H1 (cell line): ENCODE measurements around the gene HRH2. TPM values are rescaled to one million over a fixed set of nuclear protein-coding genes. Genes with fewer than 3 reads are reported as not detected.

Source experiments
- CTCF ChIA-PET: fragments of 300-600 bp; sonication (Branson Sonifier 250); formaldehyde crosslinking; loops from one replicate; lab custom pipeline; 2021; ENCODE audit not compliant: partially characterized antibody; lab: Charles Lee
- POLR2A ChIA-PET: fragments of 300-600 bp; sonication (Branson Sonifier 250); formaldehyde crosslinking; loops from one replicate; lab custom pipeline; 2021; ENCODE audit warnings: inconsistent platforms; ENCODE audit not compliant: partially characterized antibody; lab: Charles Lee
- DNase-seq, 2 experiments: peaks; one replicate each; pipeline versions ENCODE4 v3.0.0 to v3.0.0-alpha.2; 2010 to 2022; ENCODE audit warnings: low spot score in 2 of 2, low read depth in 1 of 2, mixed read lengths in 1 of 2
- FAIRE-seq: peaks from 2 replicates; lab custom pipeline; 2011; peaks lifted over from hg19 to GRCh38; lab: Jason Lieb, UNC
- H2AFZ ChIP-seq: 2 replicates; pipeline ENCODE4 v1.8.1; 2012; ENCODE audit warnings: low read length, inconsistent platforms
- H2AK5ac ChIP-seq: 2 replicates; pipeline ENCODE4 v1.6.1; 2013; ENCODE audit warnings: low read depth, low read length
- H2BK120ac ChIP-seq: replicated peaks from 2 replicates; pipeline ENCODE3; 2013; ENCODE audit warnings: low read depth, low read length, inconsistent platforms
- H2BK12ac ChIP-seq: 2 replicates; pipeline ENCODE4 v1.6.1; 2013; ENCODE audit warnings: low read depth, low read length
- H2BK15ac ChIP-seq: 2 replicates; pipeline ENCODE4 v1.6.1; 2013; ENCODE audit warnings: low read length
- H2BK20ac ChIP-seq: 2 replicates; pipeline ENCODE4 v1.6.1; 2013; ENCODE audit warnings: low read length
- H2BK5ac ChIP-seq: 2 replicates; pipeline ENCODE4 v1.6.1; 2013; ENCODE audit warnings: low read depth, low read length
- H3K14ac ChIP-seq: 2 replicates; pipeline ENCODE4 v1.6.1; 2013; ENCODE audit warnings: inconsistent platforms; ENCODE audit not compliant: insufficient read length
- H3K18ac ChIP-seq: 2 replicates; pipeline ENCODE4 v1.6.1; 2013; ENCODE audit warnings: low read length; ENCODE audit errors: extremely low read depth
- H3K23ac ChIP-seq: 2 replicates; pipeline ENCODE4 v1.6.1; 2013; ENCODE audit warnings: inconsistent platforms; ENCODE audit not compliant: insufficient read length
- H3K23me2 ChIP-seq: 2 replicates; pipeline ENCODE4 v1.6.1; 2013; ENCODE audit warnings: low read depth, low read length
- H3K27ac ChIP-seq: 2 replicates; pipeline ENCODE4 v1.6.1; 2011; ENCODE audit warnings: low read depth, low read length, inconsistent platforms
- H3K27me3 ChIP-seq, 4 experiments: replicated peaks in 1 of 4; 1 replicate in 1 of 4; 2 replicates in 3 of 4; pipeline versions ENCODE4 v1.6.1 to v1.8.1; 2011 to 2013; ENCODE audit warnings: low read length in 3 of 4, mild to moderate bottlenecking in 3 of 4, inconsistent platforms in 2 of 4, mixed read lengths in 2 of 4, moderate library complexity in 1 of 4; ENCODE audit not compliant: control insufficient read depth in 3 of 4, insufficient read depth in 3 of 4; ENCODE audit errors: extremely low read depth in 1 of 4
- H3K36me3 ChIP-seq, 4 experiments: 2 replicates each; pipeline versions ENCODE4 v1.6.1 to v1.8.1; 2011 to 2013; ENCODE audit warnings: mild to moderate bottlenecking in 4 of 4, low read length in 3 of 4, moderate library complexity in 2 of 4, control low read depth in 1 of 4, inconsistent platforms in 1 of 4; ENCODE audit not compliant: insufficient read depth in 4 of 4, control insufficient read depth in 2 of 4
- H3K4ac ChIP-seq: replicated peaks from 2 replicates; pipeline ENCODE3; 2013; ENCODE audit warnings: low read length, low read depth, mixed read lengths, inconsistent platforms; ENCODE audit not compliant: insufficient read length
- H3K4me1 ChIP-seq, 4 experiments: replicated peaks in 1 of 4; 1 replicate in 1 of 4; 2 replicates in 3 of 4; pipeline versions ENCODE4 v1.6.1 to v1.8.1; 2011 to 2013; ENCODE audit warnings: low read length in 3 of 4, inconsistent platforms in 2 of 4, mixed read lengths in 1 of 4; ENCODE audit not compliant: insufficient read depth in 4 of 4, control insufficient read depth in 3 of 4
- H3K4me2 ChIP-seq, 2 experiments: 2 replicates each; pipeline versions ENCODE4 v1.6.1 to v1.8.1; 2011 to 2013; ENCODE audit warnings: low read depth in 2 of 2, low read length in 2 of 2, control low read depth in 1 of 2, inconsistent platforms in 1 of 2, mild to moderate bottlenecking in 1 of 2; ENCODE audit not compliant: insufficient read depth in 1 of 2
- H3K4me3 ChIP-seq, 4 experiments: fragments of 200-600, 300-600 bp in 1 of 4; sonication (generic), shearing (Covaris generic), sonication (Bioruptor Twin) in 1 of 4; 2 replicates each; pipeline versions ENCODE4 v1.5.1 to v1.8.1; 2011 to 2016; ENCODE audit warnings: low read length in 4 of 4, low read depth in 3 of 4, control low read depth in 2 of 4, inconsistent platforms in 2 of 4, mild to moderate bottlenecking in 2 of 4, mixed read lengths in 1 of 4, moderate library complexity in 1 of 4; ENCODE audit not compliant: insufficient read depth in 2 of 4; ENCODE audit errors: extremely low read depth in 1 of 4
- H3K56ac ChIP-seq: replicated peaks from 2 replicates; pipeline ENCODE3; 2013; ENCODE audit warnings: low read depth, mild to moderate bottlenecking, mixed read lengths, low read length, inconsistent platforms; ENCODE audit not compliant: insufficient read length
- H3K79me1 ChIP-seq: 2 replicates; pipeline ENCODE4 v1.6.1; 2013; ENCODE audit warnings: low read depth, low read length, control low read depth
- H3K79me2 ChIP-seq, 2 experiments: 2 replicates each; pipeline versions ENCODE4 v1.6.1 to v1.8.1; 2012 to 2013; ENCODE audit warnings: low read length in 2 of 2, mild to moderate bottlenecking in 2 of 2, inconsistent platforms in 1 of 2; ENCODE audit not compliant: insufficient read depth in 2 of 2, control insufficient read depth in 1 of 2
- H3K9ac ChIP-seq, 4 experiments: replicated peaks in 1 of 4; 1 replicate in 1 of 4; 2 replicates in 3 of 4; pipeline versions ENCODE4 v1.6.1 to v1.8.1; 2011 to 2013; ENCODE audit warnings: low read depth in 3 of 4, low read length in 3 of 4, control low read depth in 2 of 4, mild to moderate bottlenecking in 2 of 4, moderate library complexity in 2 of 4, inconsistent platforms in 1 of 4; ENCODE audit errors: extremely low read depth in 1 of 4
- H3K9me3 ChIP-seq, 2 experiments: 2 replicates each; pipeline versions ENCODE4 v1.6.1 to v1.8.1; 2012 to 2013; ENCODE audit warnings: mild to moderate bottlenecking in 2 of 2, moderate library complexity in 2 of 2, control low read depth in 1 of 2, inconsistent platforms in 1 of 2, low read depth in 1 of 2, low read length in 1 of 2, mixed read lengths in 1 of 2; ENCODE audit not compliant: insufficient read depth in 2 of 2
- H4K20me1 ChIP-seq, 2 experiments: replicated peaks in 1 of 2; 2 replicates each; pipeline versions ENCODE3 to v1.8.1; 2011 to 2013; ENCODE audit warnings: inconsistent platforms in 2 of 2, low read length in 2 of 2, mild to moderate bottlenecking in 1 of 2; ENCODE audit not compliant: insufficient read depth in 2 of 2, control insufficient read depth in 1 of 2
- H4K5ac ChIP-seq: 2 replicates; pipeline ENCODE4 v1.6.1; 2013; ENCODE audit warnings: low read length, low read depth, mixed read lengths, inconsistent platforms; ENCODE audit not compliant: insufficient read length
- H4K8ac ChIP-seq: 2 replicates; pipeline ENCODE4 v1.8.0; 2013; ENCODE audit warnings: mild to moderate bottlenecking, moderate library complexity, low read length, inconsistent platforms; ENCODE audit not compliant: insufficient read depth; ENCODE audit errors: extremely low read depth
- H4K91ac ChIP-seq: replicated peaks from 2 replicates; pipeline ENCODE3; 2013; ENCODE audit warnings: low read length, mixed read lengths, inconsistent platforms; ENCODE audit not compliant: insufficient read length
- BRCA1 ChIP-seq: IDR thresholded peaks from 2 replicates; pipeline ENCODE4 v1.6.1; 2012; ENCODE audit warnings: low read depth, low read length, improper control_type of control experiment
- CHD1 ChIP-seq: IDR thresholded peaks from 2 replicates; pipeline ENCODE4 v1.6.1; 2012; ENCODE audit warnings: low read depth, low read length, improper control_type of control experiment
- CREB1 ChIP-seq: IDR thresholded peaks from 2 replicates; pipeline ENCODE4 v1.6.1; 2012; ENCODE audit warnings: inconsistent platforms
- EP300 ChIP-seq, 2 experiments: IDR thresholded peaks; 1 replicate in 1 of 2; 2 replicates in 1 of 2; pipeline ENCODE4 v1.6.1; 2011 to 2012; ENCODE audit warnings: low read depth in 2 of 2, low read length in 2 of 2, mild to moderate bottlenecking in 2 of 2, borderline replicate concordance in 1 of 2, inconsistent platforms in 1 of 2, moderate library complexity in 1 of 2
- KDM1A ChIP-seq: fragments of 200-600, 300-600 bp; sonication (generic); IDR thresholded peaks from 2 replicates; pipeline ENCODE4 v1.7.1; 2016; ENCODE audit warnings: mild to moderate bottlenecking, low read length, borderline replicate concordance
- KDM5A ChIP-seq: fragments of 200-600 bp; IDR thresholded peaks from 2 replicates; pipeline ENCODE4 v1.7.1; 2012; ENCODE audit warnings: mild to moderate bottlenecking, low read length, inconsistent platforms, mixed read lengths
- RBBP5 ChIP-seq: IDR thresholded peaks from 2 replicates; pipeline ENCODE4 v1.7.1; 2012; ENCODE audit warnings: low read depth, mild to moderate bottlenecking, inconsistent platforms, low read length, moderate library complexity, borderline replicate concordance
- RXRA ChIP-seq: IDR thresholded peaks from 2 replicates; pipeline ENCODE4 v1.6.1; 2011; ENCODE audit warnings: low read depth, mild to moderate bottlenecking, low read length, moderate library complexity; ENCODE audit not compliant: insufficient read depth
- SUZ12 ChIP-seq: fragments of 200-600 bp; sonication (generic); IDR thresholded peaks from 2 replicates; pipeline ENCODE4 v1.6.1; 2012; ENCODE audit warnings: mild to moderate bottlenecking, inconsistent platforms, low read length, moderate library complexity, mixed read lengths
- TEAD4 ChIP-seq: IDR thresholded peaks from 2 replicates; pipeline ENCODE4 v1.6.1; 2012; ENCODE audit warnings: low read depth, low read length, inconsistent platforms, mixed read lengths
- WGBS, 2 experiments: shearing (Covaris generic) in 1 of 2; methylation state at CpG; one replicate each; pipeline versions ENCODE4 v1.1.6 to v1.1.7; 2013 to 2015; ENCODE audit warnings: low lambda C conversion rate in 2 of 2, mixed read lengths in 2 of 2, inconsistent platforms in 1 of 2, low coverage in 1 of 2, missing lambda C conversion rate in 1 of 2; ENCODE audit not compliant: insufficient replicate concordance in 2 of 2, insufficient coverage in 1 of 2, insufficient read length in 1 of 2; ENCODE audit errors: extremely low coverage in 1 of 2, missing lambda C conversion rate in 1 of 2; 5-methylcytosine and 5-hydroxymethylcytosine counted together
- polyA plus RNA-seq, 7 experiments: library from polyadenylated mRNA; depleted of rRNA in 3 of 7; stranded (reverse) in 5 of 7; unstranded in 2 of 7; fragments of >200 nt in 5 of 7; fragments of 200-250 nt in 2 of 7; gene quantifications; 1 replicate in 5 of 7; 2 replicates in 1 of 7; 4 replicates in 1 of 7; pipeline versions ENCODE4 v1.2.1 to v1.2.3, GENCODE V29; 2011 to 2013; ENCODE audit warnings: missing spikeins in 2 of 7, mixed read lengths in 2 of 7
- total RNA-seq: library from RNA; stranded (reverse); fragmentation: NEBNext Ultra II Directional; extraction: Animal tissue kit (Norgen Biotek cat#: 25700); gene quantifications from 2 replicates; pipeline ENCODE4 v1.2.1, GENCODE V29; 2021

HRH2 gene
- total and polyA plus RNA-seq, 2 of the 8 experiments (the other 6 are each of a cell fraction or from before 2014, with no cell fraction given), result 7.8 to 8.1 TPM

GRCh38 chr5:175745210-175745609, 87.3 kb downstream of the HRH2 start:
- Histone ChIP-seq H4K8ac (no peak overlapping the region), H4K91ac (no peak overlapping the region)
- no peak for TF ChIP-seq TEAD4
- TF ChIP-seq KDM1A, result no peak
- TF ChIP-seq EP300 (IDR thresholded peaks at IDR 0.05; ENCODE audit: borderline replicate concordance in 1 of 2, low read depth in 2 of 2, low read length in 2 of 2), result no peak
- TF ChIP-seq SUZ12, result no peak
- TF ChIP-seq KDM5A, result no peak
- TF ChIP-seq RXRA, result no peak
- TF ChIP-seq BRCA1, result no peak
- no peak for TF ChIP-seq CHD1
- TF ChIP-seq CREB1, result no peak
- no peak for TF ChIP-seq RBBP5

More at GRCh38 chr5:175745210-175745609, 87.3 kb downstream of the HRH2 start:
- Histone ChIP-seq H3K9ac (no peak overlapping the region), H3K18ac (no peak overlapping the region), H3K4me1 (peaks cover 0 to 2% (median under 1%) of the 10 kb centered on the region in 4 experiments; a peak in 1 of 7 replicates), H3K27ac (no peak overlapping the region), H2AFZ (no peak overlapping the region), H2BK20ac (no peak overlapping the region), H3K36me3 (no peaks in the 10 kb centered on the region), H3K79me1 (no peaks in the 10 kb centered on the region), H3K9me3 (no peaks in the 10 kb centered on the region), H4K5ac (no peak overlapping the region), H3K56ac (no peak overlapping the region), H2BK15ac (no peak overlapping the region), H3K4ac (no peak overlapping the region), H3K4me3 (no peak overlapping the region), H3K23me2 (no peaks in the 10 kb centered on the region), H2BK12ac (no peak overlapping the region), H3K14ac (no peak overlapping the region), H2BK120ac (no peak overlapping the region), H3K79me2 (no peaks in the 10 kb centered on the region), H4K20me1 (peaks cover 0 to 2% of the 10 kb centered on the region in 2 experiments), H2AK5ac (no peak overlapping the region), H3K23ac (no peak overlapping the region), H2BK5ac (no peak overlapping the region), H3K4me2 (no peak overlapping the region), H3K27me3 (0 out of 7 replicates have a peak, but pooled peaks cover 0 to 5% (median under 1%) of the 10 kb centered on the region in 4 experiments)
- FAIRE-seq (no peak), DNase-seq (no peak)
- POLR2A ChIA-PET, result no interaction called here
- CTCF ChIA-PET, result interaction anchor here (0.6 to 6.4 kb wide), 4 partner anchors 15 to 128 kb away, joined by 3 to 43 read pairs (median 4); partner anchors contain the start of gene CPLX2
- 87% methylated on average over 3 of the region's 3 CpGs; no CpG with 5 or more reads in 1 of the 2 experiments for WGBS, 2 experiments
